ENCODE data around the gene SLC35G3. TPM values are rescaled to one million over a fixed set of nuclear protein-coding genes. Genes with fewer than 3 reads are reported as not detected.

SLC35G3 gene
- polyA plus RNA-seq, 2 of the 4 experiments (the other 2 are of a cell fraction) = not detected

DNA sequence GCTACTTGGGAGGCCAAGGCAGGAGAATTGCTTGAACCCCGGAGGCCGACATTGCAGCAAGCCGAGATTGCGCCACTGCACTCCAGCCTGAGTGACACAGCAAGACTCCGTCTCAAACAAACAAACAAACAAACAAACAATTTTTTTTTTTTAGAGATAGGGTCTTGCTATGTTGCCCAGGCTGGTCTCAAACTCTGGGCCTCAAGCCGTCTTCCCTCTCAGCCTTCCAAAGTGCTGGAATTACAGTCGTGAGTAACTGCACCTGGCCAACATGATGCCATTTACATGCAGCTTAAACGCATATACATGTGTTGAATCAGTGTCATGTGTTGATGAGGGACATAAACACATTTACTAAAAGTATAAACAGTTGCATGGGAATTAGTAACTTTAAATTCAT lies 46.7 kb upstream of the SLC35G3 start:
- WGBS (ENCODE audit: missing lambda C conversion rate) = 89% methylated on average over 8 of the region's 8 CpGs
- no peak for FAIRE-seq
- ChIA-PET POLR2A (interaction anchor here (0.9 kb wide), 1 partner anchor 16 kb away, joined by 4 read pairs; no protein-coding TSS in a partner anchor), CTCF (interaction anchor here (0.8 to 6.6 kb wide), 9 partner anchors 12 to 523 kb away, joined by 3 to 30 read pairs (median 4); partner anchors contain the start of gene SLFN12L)
- Histone ChIP-seq H3K4me2 (no peak overlapping the region), H3K4me3 (no peak overlapping the region), H3K27ac (no peak overlapping the region), H3K9me3 (no peaks in the 10 kb centered on the region), H3K4me1 (peaks cover 33% of the 10 kb centered on the region)
- ATAC-seq = no peak
- TF ChIP-seq, protein P1, sequence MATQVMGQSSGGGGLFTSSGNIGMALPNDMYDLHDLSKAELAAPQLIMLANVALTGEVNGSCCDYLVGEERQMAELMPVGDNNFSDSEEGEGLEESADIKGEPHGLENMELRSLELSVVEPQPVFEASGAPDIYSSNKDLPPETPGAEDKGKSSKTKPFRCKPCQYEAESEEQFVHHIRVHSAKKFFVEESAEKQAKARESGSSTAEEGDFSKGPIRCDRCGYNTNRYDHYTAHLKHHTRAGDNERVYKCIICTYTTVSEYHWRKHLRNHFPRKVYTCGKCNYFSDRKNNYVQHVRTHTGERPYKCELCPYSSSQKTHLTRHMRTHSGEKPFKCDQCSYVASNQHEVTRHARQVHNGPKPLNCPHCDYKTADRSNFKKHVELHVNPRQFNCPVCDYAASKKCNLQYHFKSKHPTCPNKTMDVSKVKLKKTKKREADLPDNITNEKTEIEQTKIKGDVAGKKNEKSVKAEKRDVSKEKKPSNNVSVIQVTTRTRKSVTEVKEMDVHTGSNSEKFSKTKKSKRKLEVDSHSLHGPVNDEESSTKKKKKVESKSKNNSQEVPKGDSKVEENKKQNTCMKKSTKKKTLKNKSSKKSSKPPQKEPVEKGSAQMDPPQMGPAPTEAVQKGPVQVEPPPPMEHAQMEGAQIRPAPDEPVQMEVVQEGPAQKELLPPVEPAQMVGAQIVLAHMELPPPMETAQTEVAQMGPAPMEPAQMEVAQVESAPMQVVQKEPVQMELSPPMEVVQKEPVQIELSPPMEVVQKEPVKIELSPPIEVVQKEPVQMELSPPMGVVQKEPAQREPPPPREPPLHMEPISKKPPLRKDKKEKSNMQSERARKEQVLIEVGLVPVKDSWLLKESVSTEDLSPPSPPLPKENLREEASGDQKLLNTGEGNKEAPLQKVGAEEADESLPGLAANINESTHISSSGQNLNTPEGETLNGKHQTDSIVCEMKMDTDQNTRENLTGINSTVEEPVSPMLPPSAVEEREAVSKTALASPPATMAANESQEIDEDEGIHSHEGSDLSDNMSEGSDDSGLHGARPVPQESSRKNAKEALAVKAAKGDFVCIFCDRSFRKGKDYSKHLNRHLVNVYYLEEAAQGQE (IDR thresholded peaks at IDR 0.05) = no peak
- TF ChIP-seq FOXS1 (CRISPR knock-in tag; IDR thresholded peaks at IDR 0.05) (no peak), MYC (IDR thresholded peaks at IDR 0.05; ENCODE audit: borderline replicate concordance, low read length) (no peak), HOXA7 (CRISPR knock-in tag; IDR thresholded peaks at IDR 0.05) (no peak), ZFP36 (IDR thresholded peaks at IDR 0.05; ENCODE audit: borderline replicate concordance, partially characterized antibody) (no peak), CBX2 (IDR thresholded peaks at IDR 0.05; ENCODE audit: borderline replicate concordance, low read depth) (no peak), CHD4 (IDR thresholded peaks at IDR 0.05; ENCODE audit: borderline replicate concordance) (no peak), KDM1A (IDR thresholded peaks at IDR 0.05; ENCODE audit: low read depth) (no peak), RCOR1 (IDR thresholded peaks at IDR 0.05; ENCODE audit: low read depth, low read length) (no peak), HEYL (CRISPR knock-in tag; IDR thresholded peaks at IDR 0.05) (no peak), PHF8 (IDR thresholded peaks at IDR 0.05; ENCODE audit: borderline replicate concordance, low read depth) (no peak), POLR2A (IDR thresholded peaks at IDR 0.05; ENCODE audit: low read length) (no peak), EP300 (IDR thresholded peaks at IDR 0.05) (no peak)
- TF ChIP-seq, protein P2, sequence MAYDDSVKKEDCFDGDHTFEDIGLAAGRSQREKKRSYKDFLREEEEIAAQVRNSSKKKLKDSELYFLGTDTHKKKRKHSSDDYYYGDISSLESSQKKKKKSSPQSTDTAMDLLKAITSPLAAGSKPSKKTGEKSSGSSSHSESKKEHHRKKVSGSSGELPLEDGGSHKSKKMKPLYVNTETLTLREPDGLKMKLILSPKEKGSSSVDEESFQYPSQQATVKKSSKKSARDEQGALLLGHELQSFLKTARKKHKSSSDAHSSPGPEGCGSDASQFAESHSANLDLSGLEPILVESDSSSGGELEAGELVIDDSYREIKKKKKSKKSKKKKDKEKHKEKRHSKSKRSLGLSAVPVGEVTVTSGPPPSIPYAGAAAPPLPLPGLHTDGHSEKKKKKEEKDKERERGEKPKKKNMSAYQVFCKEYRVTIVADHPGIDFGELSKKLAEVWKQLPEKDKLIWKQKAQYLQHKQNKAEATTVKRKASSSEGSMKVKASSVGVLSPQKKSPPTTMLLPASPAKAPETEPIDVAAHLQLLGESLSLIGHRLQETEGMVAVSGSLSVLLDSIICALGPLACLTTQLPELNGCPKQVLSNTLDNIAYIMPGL (CRISPR knock-in tag; IDR thresholded peaks at IDR 0.05; ENCODE audit: borderline replicate concordance) = no peak
- TF ChIP-seq, protein P3, sequence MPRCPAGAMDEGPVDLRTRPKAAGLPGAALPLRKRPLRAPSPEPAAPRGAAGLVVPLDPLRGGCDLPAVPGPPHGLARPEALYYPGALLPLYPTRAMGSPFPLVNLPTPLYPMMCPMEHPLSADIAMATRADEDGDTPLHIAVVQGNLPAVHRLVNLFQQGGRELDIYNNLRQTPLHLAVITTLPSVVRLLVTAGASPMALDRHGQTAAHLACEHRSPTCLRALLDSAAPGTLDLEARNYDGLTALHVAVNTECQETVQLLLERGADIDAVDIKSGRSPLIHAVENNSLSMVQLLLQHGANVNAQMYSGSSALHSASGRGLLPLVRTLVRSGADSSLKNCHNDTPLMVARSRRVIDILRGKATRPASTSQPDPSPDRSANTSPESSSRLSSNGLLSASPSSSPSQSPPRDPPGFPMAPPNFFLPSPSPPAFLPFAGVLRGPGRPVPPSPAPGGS (IDR thresholded peaks at IDR 0.05) = no peak
- TF ChIP-seq, protein P4, sequence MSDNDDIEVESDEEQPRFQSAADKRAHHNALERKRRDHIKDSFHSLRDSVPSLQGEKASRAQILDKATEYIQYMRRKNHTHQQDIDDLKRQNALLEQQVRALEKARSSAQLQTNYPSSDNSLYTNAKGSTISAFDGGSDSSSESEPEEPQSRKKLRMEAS (IDR thresholded peaks at IDR 0.05) = no peak
- TF ChIP-seq, protein P5, sequence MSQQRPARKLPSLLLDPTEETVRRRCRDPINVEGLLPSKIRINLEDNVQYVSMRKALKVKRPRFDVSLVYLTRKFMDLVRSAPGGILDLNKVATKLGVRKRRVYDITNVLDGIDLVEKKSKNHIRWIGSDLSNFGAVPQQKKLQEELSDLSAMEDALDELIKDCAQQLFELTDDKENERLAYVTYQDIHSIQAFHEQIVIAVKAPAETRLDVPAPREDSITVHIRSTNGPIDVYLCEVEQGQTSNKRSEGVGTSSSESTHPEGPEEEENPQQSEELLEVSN (IDR thresholded peaks at IDR 0.05; ENCODE audit: borderline replicate concordance, low read depth) = no peak
- no peak for DNase-seq (ENCODE audit: low read depth in 1 of 2, low spot score in 1 of 2)

DNA sequence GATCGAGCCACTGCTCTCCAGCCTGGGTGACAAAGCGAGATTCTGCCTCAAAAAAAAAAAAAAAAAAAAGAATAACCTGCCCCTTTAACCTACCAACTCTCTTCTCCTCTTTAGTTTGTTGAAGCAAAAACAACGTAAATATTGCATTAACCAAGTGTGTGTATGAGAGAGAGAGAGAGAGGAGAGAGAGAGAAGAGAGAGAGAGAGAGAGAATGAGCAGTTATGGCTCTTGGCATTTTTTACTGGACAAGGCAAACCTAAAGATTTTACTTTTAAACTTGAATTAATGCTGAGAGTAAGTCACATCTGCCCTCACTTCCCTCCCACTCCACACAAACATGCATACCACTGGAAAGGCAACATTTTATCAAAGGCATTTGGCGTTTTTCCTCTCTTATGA lies 45.6 kb upstream of the SLC35G3 start:
- Histone ChIP-seq H3K27ac (no peak overlapping the region), H3K4me1 (peaks cover 22% of the 10 kb centered on the region), H3K4me3 (no peak overlapping the region), H3K9me3 (no peaks in the 10 kb centered on the region), H3K4me2 (no peak overlapping the region)
- no peak for ATAC-seq
- FAIRE-seq = no peak
- ChIA-PET CTCF (interaction anchor here (0.6 to 6.6 kb wide), 8 partner anchors 25 to 349 kb away, joined by 3 to 30 read pairs (median 4); partner anchors contain the start of gene SLFN12L), POLR2A (interaction anchor here (0.7 to 0.9 kb wide), 2 partner anchors 17 to 73 kb away, joined by 3 to 4 read pairs; no protein-coding TSS in a partner anchor)
- DNase-seq (ENCODE audit: low read depth in 1 of 2, low spot score in 1 of 2) = no peak
- WGBS (ENCODE audit: missing lambda C conversion rate) = 64% methylated on average over 4 of the region's 4 CpGs
- no peak for TF ChIP-seq ZSCAN20 (CRISPR knock-in tag; IDR thresholded peaks at IDR 0.05)
- no peak for TF ChIP-seq RCOR1 (IDR thresholded peaks at IDR 0.05; ENCODE audit: low read depth, low read length)
- TF ChIP-seq BHLHE40 (IDR thresholded peaks at IDR 0.05; ENCODE audit: low read depth, low read length) = no peak
- TF ChIP-seq, protein P6, sequence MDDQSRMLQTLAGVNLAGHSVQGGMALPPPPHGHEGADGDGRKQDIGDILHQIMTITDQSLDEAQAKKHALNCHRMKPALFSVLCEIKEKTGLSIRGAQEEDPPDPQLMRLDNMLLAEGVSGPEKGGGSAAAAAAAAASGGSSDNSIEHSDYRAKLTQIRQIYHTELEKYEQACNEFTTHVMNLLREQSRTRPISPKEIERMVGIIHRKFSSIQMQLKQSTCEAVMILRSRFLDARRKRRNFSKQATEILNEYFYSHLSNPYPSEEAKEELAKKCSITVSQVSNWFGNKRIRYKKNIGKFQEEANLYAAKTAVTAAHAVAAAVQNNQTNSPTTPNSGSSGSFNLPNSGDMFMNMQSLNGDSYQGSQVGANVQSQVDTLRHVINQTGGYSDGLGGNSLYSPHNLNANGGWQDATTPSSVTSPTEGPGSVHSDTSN (IDR thresholded peaks at IDR 0.05) = no peak
- no peak for TF ChIP-seq POLR2AphosphoS2 (conservative IDR thresholded peaks at IDR 0.05; ENCODE audit: low read length)
- no peak for TF ChIP-seq FOXS1 (CRISPR knock-in tag; IDR thresholded peaks at IDR 0.05)
- TF ChIP-seq RNF2 (IDR thresholded peaks at IDR 0.05; ENCODE audit: borderline replicate concordance, low read depth) = no peak
- no peak for TF ChIP-seq KDM1A (IDR thresholded peaks at IDR 0.05; ENCODE audit: low read depth)
- TF ChIP-seq CEBPB (IDR thresholded peaks at IDR 0.05) = no peak
- no peak for TF ChIP-seq JUNB (IDR thresholded peaks at IDR 0.05)
- TF ChIP-seq HOXA7 (CRISPR knock-in tag; IDR thresholded peaks at IDR 0.05) = no peak
- TF ChIP-seq, protein P4 (IDR thresholded peaks at IDR 0.05) = no peak
- no peak for TF ChIP-seq KDM5A (IDR thresholded peaks at IDR 0.05)
- TF ChIP-seq JUN (IDR thresholded peaks at IDR 0.05) = no peak
- TF ChIP-seq, protein P7, sequence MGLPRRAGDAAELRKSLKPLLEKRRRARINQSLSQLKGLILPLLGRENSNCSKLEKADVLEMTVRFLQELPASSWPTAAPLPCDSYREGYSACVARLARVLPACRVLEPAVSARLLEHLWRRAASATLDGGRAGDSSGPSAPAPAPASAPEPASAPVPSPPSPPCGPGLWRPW (IDR thresholded peaks at IDR 0.05) = no peak
- no peak for TF ChIP-seq PHF8 (IDR thresholded peaks at IDR 0.05; ENCODE audit: borderline replicate concordance, low read depth)
